ENCODE results near the gene ABHD8.

DNA sequence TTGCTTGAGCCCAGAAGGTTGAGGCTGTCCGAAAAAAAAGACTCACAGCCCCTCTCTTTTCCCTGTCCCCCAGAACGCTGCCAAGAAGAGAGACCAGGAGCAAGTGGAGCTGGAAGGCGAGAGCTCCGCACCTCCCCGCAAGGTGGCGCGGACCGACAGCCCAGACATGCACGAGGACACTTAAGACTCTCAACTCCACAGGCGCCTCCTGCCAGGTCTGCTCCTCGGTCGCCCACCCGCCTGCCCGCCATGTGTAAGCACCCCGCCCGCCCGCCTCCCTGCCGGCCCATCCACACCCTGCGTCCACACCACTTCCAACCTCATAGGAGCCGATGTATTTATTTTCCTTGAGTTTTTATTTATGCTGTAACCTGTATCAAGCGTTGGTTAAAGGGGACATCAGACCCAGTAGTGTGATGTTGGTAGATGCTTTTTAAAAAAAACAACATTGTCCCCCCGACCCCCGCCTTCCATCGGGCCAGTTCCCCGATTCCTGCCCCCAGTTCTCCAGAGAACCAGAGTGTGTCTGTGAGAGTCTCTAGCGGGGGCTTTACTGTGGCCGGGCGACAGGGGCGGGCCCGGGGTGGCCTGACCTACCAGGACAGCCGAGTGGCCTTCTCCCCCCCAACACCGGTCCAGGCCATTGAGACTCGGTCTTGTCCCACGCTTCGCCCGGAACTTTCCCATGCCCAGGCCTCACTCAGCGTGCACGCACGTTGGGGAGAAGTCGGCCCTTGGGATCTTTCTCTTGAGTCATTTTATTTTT, 16.4 kb upstream of the ABHD8 start:
- no peak for TF ChIP-seq CTCF (IDR thresholded peaks at IDR 0.05; ENCODE audit: low read depth, low read length, poor library complexity, severe bottlenecking)
- no peak for TF ChIP-seq EZH2phosphoT487 (IDR thresholded peaks at IDR 0.05; ENCODE audit: borderline replicate concordance, low read length)
